LNCaP clone FGC (cell line): Measurements from ENCODE around the gene ASB15.

ENCODE experiments used
- DNase-seq: peaks from one replicate; pipeline ENCODE4 v3.0.0-alpha.2; 2011; ENCODE audit warnings: low read depth
- H3K4me3 ChIP-seq: 2 replicates; pipeline ENCODE4 v1.5.1; 2011; ENCODE audit warnings: mild to moderate bottlenecking, low read depth, low read length, control low read depth
- TF ChIP-seq, protein P1 (sequence below): IDR thresholded peaks from 2 replicates; pipeline ENCODE4 v1.5.1; 2012; ENCODE audit warnings: mild to moderate bottlenecking; ENCODE audit not compliant: control insufficient read depth, insufficient read depth; ENCODE audit errors: extremely low read depth

Gene ASB15

DNA sequence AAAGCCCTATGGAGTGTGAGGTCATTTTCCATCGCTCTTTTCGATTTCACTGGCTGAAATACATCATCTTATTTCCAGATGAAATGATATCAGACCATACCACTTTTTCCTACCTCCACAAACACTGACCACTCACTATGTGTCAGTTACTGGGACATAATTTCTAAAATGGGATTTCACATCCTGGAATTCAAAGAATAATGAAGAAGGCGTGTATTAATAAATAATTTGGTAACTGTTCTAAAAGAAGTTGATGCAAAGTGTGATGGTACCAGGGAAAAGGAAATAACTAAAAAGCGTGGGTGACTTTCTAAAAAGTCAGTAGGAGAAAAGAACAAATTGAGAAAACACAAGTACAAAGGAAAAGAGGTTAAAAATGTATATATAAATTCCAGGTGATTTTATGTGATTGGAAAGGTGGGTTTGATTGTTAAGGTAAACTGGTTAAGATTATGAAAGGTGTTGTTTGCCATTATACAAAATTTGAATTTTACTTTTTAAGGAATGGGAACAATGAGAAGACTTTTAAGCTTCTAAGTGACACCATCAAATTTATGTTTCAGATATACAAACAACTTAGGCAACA, 43.2 kb upstream of the ASB15 start:
- peak overlapping the region; percentile 93 for H3K4me3 ChIP-seq
- no peak for DNase-seq
- TF ChIP-seq, protein P1, sequence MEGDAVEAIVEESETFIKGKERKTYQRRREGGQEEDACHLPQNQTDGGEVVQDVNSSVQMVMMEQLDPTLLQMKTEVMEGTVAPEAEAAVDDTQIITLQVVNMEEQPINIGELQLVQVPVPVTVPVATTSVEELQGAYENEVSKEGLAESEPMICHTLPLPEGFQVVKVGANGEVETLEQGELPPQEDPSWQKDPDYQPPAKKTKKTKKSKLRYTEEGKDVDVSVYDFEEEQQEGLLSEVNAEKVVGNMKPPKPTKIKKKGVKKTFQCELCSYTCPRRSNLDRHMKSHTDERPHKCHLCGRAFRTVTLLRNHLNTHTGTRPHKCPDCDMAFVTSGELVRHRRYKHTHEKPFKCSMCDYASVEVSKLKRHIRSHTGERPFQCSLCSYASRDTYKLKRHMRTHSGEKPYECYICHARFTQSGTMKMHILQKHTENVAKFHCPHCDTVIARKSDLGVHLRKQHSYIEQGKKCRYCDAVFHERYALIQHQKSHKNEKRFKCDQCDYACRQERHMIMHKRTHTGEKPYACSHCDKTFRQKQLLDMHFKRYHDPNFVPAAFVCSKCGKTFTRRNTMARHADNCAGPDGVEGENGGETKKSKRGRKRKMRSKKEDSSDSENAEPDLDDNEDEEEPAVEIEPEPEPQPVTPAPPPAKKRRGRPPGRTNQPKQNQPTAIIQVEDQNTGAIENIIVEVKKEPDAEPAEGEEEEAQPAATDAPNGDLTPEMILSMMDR: no peak

DNA sequence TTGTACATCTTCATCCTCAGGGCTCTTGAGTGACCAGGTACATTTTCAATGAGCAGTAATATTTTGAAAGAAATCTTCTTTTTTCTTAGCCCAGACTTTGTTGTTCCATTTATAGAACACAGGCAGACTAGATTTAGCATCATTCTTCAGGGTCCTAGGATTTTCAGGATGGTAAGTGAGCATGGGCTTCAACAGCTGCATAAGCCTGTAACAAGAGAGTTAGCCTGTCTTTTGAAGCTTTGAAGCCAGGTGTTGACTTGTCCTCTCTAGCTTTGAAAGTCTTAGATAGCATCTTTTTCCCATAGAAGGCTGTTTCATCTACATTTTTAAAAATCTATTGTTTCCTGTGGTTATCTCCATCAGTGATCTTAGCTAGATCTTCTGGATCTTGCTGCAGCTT, 39.5 kb upstream of the ASB15 start:
- DNase-seq: no peak
- H3K4me3 ChIP-seq: no peak overlapping the region
- TF ChIP-seq, protein P1: no peak

DNA sequence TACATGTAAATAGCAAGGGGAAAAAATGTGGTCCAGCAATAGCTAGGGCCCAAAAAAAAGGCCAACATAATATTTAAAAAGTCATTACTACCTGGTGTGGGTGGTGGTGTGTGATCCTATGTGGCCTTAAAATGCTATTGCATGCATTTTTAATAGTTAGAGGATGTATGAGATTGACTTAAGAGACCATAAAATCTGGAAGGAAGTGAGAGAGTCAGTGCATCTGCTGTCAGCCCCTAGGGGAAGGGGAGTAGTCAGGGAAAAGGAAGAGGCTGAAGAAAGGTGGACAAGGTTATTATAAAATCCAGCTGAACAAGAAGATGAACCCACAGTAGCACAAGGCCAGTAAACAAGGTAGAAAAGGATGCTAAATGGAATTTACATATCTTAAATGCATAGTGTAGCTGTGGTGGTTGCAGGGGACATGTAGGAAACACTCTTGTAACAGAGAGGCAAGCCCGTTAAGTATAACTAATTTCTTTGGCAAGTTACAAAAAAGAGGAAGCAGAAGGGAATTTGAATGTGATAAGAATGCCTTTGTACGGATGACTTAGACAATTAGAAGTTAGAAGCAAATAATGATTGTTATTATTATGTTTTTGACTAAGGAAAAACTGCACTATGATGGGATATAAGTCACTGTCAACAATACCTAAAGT, 32.1 kb upstream of the ASB15 start:
- TF ChIP-seq, protein P1: no peak
- no peak overlapping the region for H3K4me3 ChIP-seq
- DNase-seq: no peak

DNA sequence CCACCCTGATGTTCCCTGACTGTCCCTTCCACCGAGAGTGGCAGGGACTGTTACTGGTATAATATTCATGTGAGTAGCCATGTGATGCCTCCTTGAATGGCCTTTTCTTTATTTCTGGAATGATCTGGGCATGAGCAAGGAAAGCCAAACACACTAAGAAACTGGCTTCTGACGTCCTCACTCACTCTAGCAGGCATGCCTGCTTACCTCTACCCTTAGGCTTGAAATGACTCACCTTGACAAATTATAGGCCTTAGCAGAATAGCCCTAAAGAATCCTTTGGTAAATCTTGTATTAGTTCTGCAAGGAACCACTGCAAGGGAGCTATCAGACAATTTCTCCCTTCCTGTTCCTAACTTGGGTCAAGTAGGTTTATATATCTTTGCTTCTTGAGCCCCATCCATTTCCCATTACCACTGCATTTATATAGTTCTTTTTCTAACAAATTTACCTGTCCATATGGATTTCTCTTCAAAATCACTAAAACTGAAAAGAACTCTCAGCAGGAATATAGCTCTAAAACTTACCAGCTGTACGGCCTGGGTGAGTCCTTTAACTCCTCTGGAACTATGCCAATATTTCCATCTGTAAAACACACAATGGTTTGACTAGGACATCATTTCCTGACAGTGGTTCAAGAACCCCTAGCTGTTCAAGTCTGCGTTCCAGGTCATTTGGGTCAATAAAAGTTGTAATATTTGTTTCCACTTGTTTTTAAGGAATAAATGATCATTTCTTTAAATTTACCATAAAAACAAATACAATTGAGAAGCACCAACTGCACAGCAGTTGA, 31.0 kb upstream of the ASB15 start:
- no peak overlapping the region for H3K4me3 ChIP-seq
- TF ChIP-seq, protein P1: no peak
- DNase-seq: no peak

- TF ChIP-seq, protein P1: no peak
- DNase-seq: no peak
- H3K4me3 ChIP-seq: no peak overlapping the region
These were observed 30.4 kb upstream of the ASB15 start for GRCh38 chr7:123571187-123571586.

GRCh38 chr7:123571684-123572083, 29.9 kb upstream of the ASB15 start:
- no peak for DNase-seq
- TF ChIP-seq, protein P1: no peak
- no peak overlapping the region for H3K4me3 ChIP-seq
